Activated naive CD4-positive, alpha-beta T cell treated with anti-CD3 and anti-CD28 coated beads for 36 hours (primary cell): ENCODE data around the gene TFR2. TPM values are rescaled to one million over a fixed set of nuclear protein-coding genes. Genes with fewer than 3 reads are reported as not detected.

Experiments used
- CTCF ChIA-PET: fragments of 350-600 bp; sonication (Branson Sonifier 250); formaldehyde crosslinking; loops from one replicate; lab custom pipeline; 2021; ENCODE audit warnings: antibody characterized with exemption; lab: Charles Lee
- DNase-seq: peaks from one replicate; pipeline ENCODE4 v3.0.0-alpha.2; 2020
- H3K27ac Mint-ChIP-seq: one replicate; pipeline ENCODE4 v1.8.0; 2021; ENCODE audit warnings: mild to moderate bottlenecking, mixed read lengths
- H3K27me3 Mint-ChIP-seq: one replicate; pipeline ENCODE4 v1.8.0; 2021; ENCODE audit warnings: low read depth, mixed read lengths
- H3K36me3 Mint-ChIP-seq: one replicate; pipeline ENCODE4 v1.8.0; 2021; ENCODE audit warnings: low read depth, mixed read lengths
- H3K4me1 Mint-ChIP-seq: one replicate; pipeline ENCODE4 v1.8.0; 2021; ENCODE audit warnings: low read depth, mixed read lengths
- H3K4me3 Mint-ChIP-seq: one replicate; pipeline ENCODE4 v1.8.0; 2021; ENCODE audit warnings: mild to moderate bottlenecking, moderate library complexity, mixed read lengths
- H3K9me3 Mint-ChIP-seq: one replicate; pipeline ENCODE4 v1.8.0; 2021; ENCODE audit warnings: mixed read lengths
- intact Hi-C: fragments of 100-400 bp; cut with micrococcal nuclease; formaldehyde crosslinking; loops from one replicate; pipeline ENCODE4 v1.15.1; 2023
- total RNA-seq, 2 experiments: library from RNA; stranded (reverse); gene quantifications; one replicate each; pipeline ENCODE4 v1.2.3, GENCODE V29; 2021

Gene TFR2
- total RNA-seq, 2 experiments from 2014 or later: 4.2 to 5.1 TPM

- Mint-ChIP-seq H3K9me3 (no peaks in the 10 kb centered on the region), H3K4me3 (no peak overlapping the region), H3K27me3 (no peaks in the 10 kb centered on the region), H3K27ac (no peak overlapping the region), H3K4me1 (no peaks in the 10 kb centered on the region), H3K36me3 (peaks cover 2% of the 10 kb centered on the region)
- CTCF ChIA-PET: no interaction called here
- DNase-seq: no peak
- intact Hi-C loops: no loop called here
These were observed 573 bp downstream of the TFR2 start for GRCh38 chr7:100640517-100641440.

GRCh38 chr7:100639995-100640516 lies 1.3 kb downstream of the TFR2 start:
- Mint-ChIP-seq H3K36me3 (peaks cover 3% of the 10 kb centered on the region), H3K9me3 (no peaks in the 10 kb centered on the region), H3K4me1 (no peaks in the 10 kb centered on the region), H3K4me3 (no peak overlapping the region), H3K27ac (no peak overlapping the region), H3K27me3 (no peaks in the 10 kb centered on the region)
- CTCF ChIA-PET: interaction anchor here (0.6 kb wide), 2 partner anchors 212 to 536 kb away, joined by 3 read pairs; partner anchors contain the start of gene SLC12A9
- no peak for DNase-seq
- intact Hi-C loops: no loop called here

GRCh38 chr7:100632951-100633717 lies 8.2 kb downstream of the TFR2 start:
- intact Hi-C loops: loop anchor here (1.0 to 5.0 kb wide), 2 partner anchors 58 to 94 kb away; no protein-coding TSS in a partner anchor
- H3K27me3 Mint-ChIP-seq: no peaks in the 10 kb centered on the region
- H3K4me1 Mint-ChIP-seq: peaks cover 22% of the 10 kb centered on the region
- no peaks in the 10 kb centered on the region for H3K9me3 Mint-ChIP-seq
- peak overlapping the region; percentile 76 for H3K27ac Mint-ChIP-seq
- peak overlapping the region; percentile 80 for H3K4me3 Mint-ChIP-seq
- DNase-seq: peak; percentile 71
- peaks cover 6% of the 10 kb centered on the region for H3K36me3 Mint-ChIP-seq
- CTCF ChIA-PET: interaction anchor here (0.6 to 3.9 kb wide), 15 partner anchors 9 to 92 kb away, joined by 3 to 38 read pairs (median 4); partner anchors contain the start of genes ACTL6B, MOSPD3 and POP7

- intact Hi-C loops: loop anchor here (5.0 kb wide), 1 partner anchor 97 kb away; no protein-coding TSS in a partner anchor
- CTCF ChIA-PET: interaction anchor here (0.6 to 2.5 kb wide), 6 partner anchors 17 to 185 kb away, joined by 3 to 16 read pairs (median 4); partner anchors contain the start of gene MOSPD3
- peaks cover 35% of the 10 kb centered on the region for H3K4me1 Mint-ChIP-seq
These were observed 11.3 kb downstream of the TFR2 start for GRCh38 chr7:100630066-100630465.

GRCh38 chr7:100629117-100629716 lies 12.1 kb downstream of the TFR2 start:
- no peak overlapping the region for H3K27ac Mint-ChIP-seq
- peak; percentile 51 for DNase-seq
- H3K27me3 Mint-ChIP-seq: no peaks in the 10 kb centered on the region
- H3K4me3 Mint-ChIP-seq: no peak overlapping the region
- H3K9me3 Mint-ChIP-seq: no peaks in the 10 kb centered on the region
- intact Hi-C loops: loop anchor here (5.0 kb wide), 2 partner anchors 48 to 223 kb away; partner anchors contain the start of gene SLC12A9
- no peaks in the 10 kb centered on the region for H3K36me3 Mint-ChIP-seq
- CTCF ChIA-PET: interaction anchor here (0.5 to 2.5 kb wide), 9 partner anchors 16 to 630 kb away, joined by 3 to 16 read pairs (median 4); partner anchors contain the start of genes FBXO24, LRCH4, MOSPD3 and POP7
- H3K4me1 Mint-ChIP-seq: peaks cover 35% of the 10 kb centered on the region

More at GRCh38 chr7:100630066-100630465, 11.3 kb downstream of the TFR2 start:
- Mint-ChIP-seq H3K4me3 (no peak overlapping the region), H3K27me3 (no peaks in the 10 kb centered on the region), H3K36me3 (peaks cover 3% of the 10 kb centered on the region), H3K9me3 (no peaks in the 10 kb centered on the region), H3K27ac (peak overlapping the region; percentile 26)
- no peak for DNase-seq

GRCh38 chr7:100627238-100627549 lies 14.2 kb downstream of the TFR2 start:
- Mint-ChIP-seq H3K27me3 (no peaks in the 10 kb centered on the region), H3K27ac (no peak overlapping the region), H3K4me1 (peaks cover 25% of the 10 kb centered on the region), H3K9me3 (no peaks in the 10 kb centered on the region), H3K4me3 (peak overlapping the region; percentile 66), H3K36me3 (no peaks in the 10 kb centered on the region)
- DNase-seq: no peak
- intact Hi-C loops: loop anchor here (5.0 kb wide), 2 partner anchors 50 to 225 kb away; partner anchors contain the start of gene SLC12A9
- CTCF ChIA-PET: interaction anchor here (1.0 to 2.5 kb wide), 4 partner anchors 15 to 65 kb away, joined by 3 to 13 read pairs (median 4); partner anchors contain the start of genes LRCH4 and MOSPD3

GRCh38 chr7:100626530-100627237 lies 14.7 kb downstream of the TFR2 start:
- Mint-ChIP-seq H3K9me3 (no peaks in the 10 kb centered on the region), H3K27me3 (no peaks in the 10 kb centered on the region), H3K27ac (peak overlapping the region; percentile 24), H3K4me3 (peak overlapping the region; percentile 66), H3K36me3 (no peaks in the 10 kb centered on the region), H3K4me1 (peaks cover 24% of the 10 kb centered on the region)
- CTCF ChIA-PET: interaction anchor here (0.6 to 2.5 kb wide), 5 partner anchors 14 to 549 kb away, joined by 3 to 13 read pairs (median 5); partner anchors contain the start of genes LRCH4 and MOSPD3
- peak; percentile 91 for DNase-seq
- intact Hi-C loops: loop anchor here (1.0 to 5.0 kb wide), 5 partner anchors 14 to 226 kb away; partner anchors contain the start of genes FBXO24, LRCH4, MEPCE and MOSPD3

GRCh38 chr7:100626055-100626454 lies 15.3 kb downstream of the TFR2 start:
- CTCF ChIA-PET: interaction anchor here (0.6 to 2.5 kb wide), 4 partner anchors 41 to 548 kb away, joined by 3 to 13 read pairs (median 6); partner anchors contain the start of gene LRCH4
- H3K36me3 Mint-ChIP-seq: no peaks in the 10 kb centered on the region
- DNase-seq: no peak
- peak overlapping the region; percentile 45 for H3K4me3 Mint-ChIP-seq
- H3K27ac Mint-ChIP-seq: no peak overlapping the region
- no peaks in the 10 kb centered on the region for H3K9me3 Mint-ChIP-seq
- H3K27me3 Mint-ChIP-seq: no peaks in the 10 kb centered on the region
- intact Hi-C loops: loop anchor here (1.0 to 5.0 kb wide), 5 partner anchors 14 to 226 kb away; partner anchors contain the start of genes FBXO24, LRCH4, MEPCE and MOSPD3
- peaks cover 24% of the 10 kb centered on the region for H3K4me1 Mint-ChIP-seq

GRCh38 chr7:100623951-100624824 lies 17.2 kb downstream of the TFR2 start:
- H3K36me3 Mint-ChIP-seq: no peaks in the 10 kb centered on the region
- H3K9me3 Mint-ChIP-seq: no peaks in the 10 kb centered on the region
- no peak for DNase-seq
- H3K4me1 Mint-ChIP-seq: peaks cover 15% of the 10 kb centered on the region
- no peaks in the 10 kb centered on the region for H3K27me3 Mint-ChIP-seq
- H3K4me3 Mint-ChIP-seq: no peak overlapping the region
- CTCF ChIA-PET: interaction anchor here (1.0 kb wide), 1 partner anchor 9 kb away, joined by 3 read pairs; no protein-coding TSS in a partner anchor
- intact Hi-C loops: no loop called here
- H3K27ac Mint-ChIP-seq: no peak overlapping the region

GRCh38 chr7:100621554-100621953 lies 19.8 kb downstream of the TFR2 start:
- Mint-ChIP-seq H3K9me3 (no peaks in the 10 kb centered on the region), H3K36me3 (no peaks in the 10 kb centered on the region), H3K4me1 (peaks cover 8% of the 10 kb centered on the region), H3K4me3 (no peak overlapping the region), H3K27me3 (no peaks in the 10 kb centered on the region), H3K27ac (no peak overlapping the region)
- CTCF ChIA-PET: interaction anchor here (0.8 to 1.3 kb wide), 2 partner anchors 11 to 35 kb away, joined by 3 to 5 read pairs; partner anchors contain the start of genes FBXO24 and LRCH4
- no peak for DNase-seq
- intact Hi-C loops: no loop called here
